Uterus (tissue), 2 donors: Measurements from ENCODE around the gene WDR47.

Experiments
- POLR2A ChIP-seq, 2 donors: fragments of 450-650 bp; IDR thresholded peaks; one replicate each; pipeline ENCODE4 v1.6.1; 2016; ENCODE audit warnings: antibody characterized with exemption in 2 of 2, mild to moderate bottlenecking in 1 of 2, moderate library complexity in 1 of 2
- TF ChIP-seq, protein P1 (sequence below), 4 experiments: fragments of 200-600 bp in 2 of 4; fragments of 450-650 bp in 2 of 4; sonication (generic) in 2 of 4; IDR thresholded peaks; one replicate each; pipeline ENCODE4 v1.5.1; 2016 to 2019; ENCODE audit warnings: antibody characterized with exemption in 4 of 4, mild to moderate bottlenecking in 2 of 4, moderate library complexity in 1 of 4

DNA sequence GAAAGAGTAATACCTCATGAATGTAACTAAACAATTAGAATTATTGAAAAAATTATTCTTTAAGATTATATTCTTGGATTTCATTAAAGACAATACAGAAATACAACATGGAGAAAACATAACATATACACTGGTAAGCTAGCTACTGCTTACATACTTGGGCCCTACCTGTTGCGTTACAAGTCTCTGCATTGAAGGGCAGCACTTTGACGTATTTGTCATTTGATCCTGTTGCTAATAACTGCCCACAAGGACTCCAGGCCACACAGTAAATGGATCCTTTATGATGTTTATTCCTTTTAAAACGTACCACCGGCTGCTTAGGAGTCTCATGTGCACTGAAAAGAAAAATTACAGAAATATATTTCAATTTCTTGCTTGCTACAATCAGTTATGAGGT, 58.8 kb downstream of the WDR47 start:
- no peak for TF ChIP-seq POLR2A (IDR thresholded peaks at IDR 0.05)
- TF ChIP-seq, protein P1, sequence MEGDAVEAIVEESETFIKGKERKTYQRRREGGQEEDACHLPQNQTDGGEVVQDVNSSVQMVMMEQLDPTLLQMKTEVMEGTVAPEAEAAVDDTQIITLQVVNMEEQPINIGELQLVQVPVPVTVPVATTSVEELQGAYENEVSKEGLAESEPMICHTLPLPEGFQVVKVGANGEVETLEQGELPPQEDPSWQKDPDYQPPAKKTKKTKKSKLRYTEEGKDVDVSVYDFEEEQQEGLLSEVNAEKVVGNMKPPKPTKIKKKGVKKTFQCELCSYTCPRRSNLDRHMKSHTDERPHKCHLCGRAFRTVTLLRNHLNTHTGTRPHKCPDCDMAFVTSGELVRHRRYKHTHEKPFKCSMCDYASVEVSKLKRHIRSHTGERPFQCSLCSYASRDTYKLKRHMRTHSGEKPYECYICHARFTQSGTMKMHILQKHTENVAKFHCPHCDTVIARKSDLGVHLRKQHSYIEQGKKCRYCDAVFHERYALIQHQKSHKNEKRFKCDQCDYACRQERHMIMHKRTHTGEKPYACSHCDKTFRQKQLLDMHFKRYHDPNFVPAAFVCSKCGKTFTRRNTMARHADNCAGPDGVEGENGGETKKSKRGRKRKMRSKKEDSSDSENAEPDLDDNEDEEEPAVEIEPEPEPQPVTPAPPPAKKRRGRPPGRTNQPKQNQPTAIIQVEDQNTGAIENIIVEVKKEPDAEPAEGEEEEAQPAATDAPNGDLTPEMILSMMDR (IDR thresholded peaks at IDR 0.05) = no peak
